ENCODE data around the gene MBTPS2.

DNA sequence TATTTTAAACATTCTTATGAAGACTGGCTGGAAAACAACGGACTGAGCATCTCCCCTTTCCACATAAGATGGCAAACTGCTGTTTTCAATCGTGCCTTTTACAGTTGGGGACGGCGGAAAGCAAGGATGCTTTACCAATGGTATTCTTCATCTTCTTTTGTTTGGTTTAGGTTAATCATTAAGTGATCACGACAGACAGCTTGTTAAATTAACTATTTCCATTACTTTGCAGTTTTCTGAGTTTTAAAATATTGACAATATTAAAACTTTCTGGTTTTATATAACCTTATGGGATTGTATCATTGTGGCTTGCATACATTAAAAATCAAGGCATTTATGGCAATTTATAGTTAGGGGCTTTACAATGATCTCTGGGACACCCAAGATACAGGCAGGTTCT, 3.8 kb downstream of the MBTPS2 start:
- TF ChIP-seq, protein P1, sequence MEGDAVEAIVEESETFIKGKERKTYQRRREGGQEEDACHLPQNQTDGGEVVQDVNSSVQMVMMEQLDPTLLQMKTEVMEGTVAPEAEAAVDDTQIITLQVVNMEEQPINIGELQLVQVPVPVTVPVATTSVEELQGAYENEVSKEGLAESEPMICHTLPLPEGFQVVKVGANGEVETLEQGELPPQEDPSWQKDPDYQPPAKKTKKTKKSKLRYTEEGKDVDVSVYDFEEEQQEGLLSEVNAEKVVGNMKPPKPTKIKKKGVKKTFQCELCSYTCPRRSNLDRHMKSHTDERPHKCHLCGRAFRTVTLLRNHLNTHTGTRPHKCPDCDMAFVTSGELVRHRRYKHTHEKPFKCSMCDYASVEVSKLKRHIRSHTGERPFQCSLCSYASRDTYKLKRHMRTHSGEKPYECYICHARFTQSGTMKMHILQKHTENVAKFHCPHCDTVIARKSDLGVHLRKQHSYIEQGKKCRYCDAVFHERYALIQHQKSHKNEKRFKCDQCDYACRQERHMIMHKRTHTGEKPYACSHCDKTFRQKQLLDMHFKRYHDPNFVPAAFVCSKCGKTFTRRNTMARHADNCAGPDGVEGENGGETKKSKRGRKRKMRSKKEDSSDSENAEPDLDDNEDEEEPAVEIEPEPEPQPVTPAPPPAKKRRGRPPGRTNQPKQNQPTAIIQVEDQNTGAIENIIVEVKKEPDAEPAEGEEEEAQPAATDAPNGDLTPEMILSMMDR (IDR thresholded peaks at IDR 0.05), result no peak
- TF ChIP-seq POLR2A (IDR thresholded peaks at IDR 0.05), result no peak
